Ovary (tissue), 3 donors: Measurements from ENCODE around the gene SLC16A3.

ENCODE experiments used
- EP300 ChIP-seq: sonication (generic); formaldehyde crosslinking; IDR thresholded peaks from one replicate; pipeline ENCODE4 v1.6.1; 2017; ENCODE audit warnings: antibody characterized with exemption
- POLR2A ChIP-seq: fragments of 450-650 bp; IDR thresholded peaks from one replicate; pipeline ENCODE4 v1.6.1; 2017; ENCODE audit warnings: antibody characterized with exemption, mild to moderate bottlenecking, moderate library complexity
- TF ChIP-seq, protein P1 (sequence below), 3 donors: fragments of 450-650 bp in 2 of 3; fragments of 200-600 bp in 1 of 3; IDR thresholded peaks; one replicate each; pipeline versions ENCODE4 v1.5.1 to v1.8.0; 2016 to 2022; ENCODE audit warnings: antibody characterized with exemption in 3 of 3, mild to moderate bottlenecking in 1 of 3
- donor health status: DM: no; HTN: no; CAD: no.

DNA sequence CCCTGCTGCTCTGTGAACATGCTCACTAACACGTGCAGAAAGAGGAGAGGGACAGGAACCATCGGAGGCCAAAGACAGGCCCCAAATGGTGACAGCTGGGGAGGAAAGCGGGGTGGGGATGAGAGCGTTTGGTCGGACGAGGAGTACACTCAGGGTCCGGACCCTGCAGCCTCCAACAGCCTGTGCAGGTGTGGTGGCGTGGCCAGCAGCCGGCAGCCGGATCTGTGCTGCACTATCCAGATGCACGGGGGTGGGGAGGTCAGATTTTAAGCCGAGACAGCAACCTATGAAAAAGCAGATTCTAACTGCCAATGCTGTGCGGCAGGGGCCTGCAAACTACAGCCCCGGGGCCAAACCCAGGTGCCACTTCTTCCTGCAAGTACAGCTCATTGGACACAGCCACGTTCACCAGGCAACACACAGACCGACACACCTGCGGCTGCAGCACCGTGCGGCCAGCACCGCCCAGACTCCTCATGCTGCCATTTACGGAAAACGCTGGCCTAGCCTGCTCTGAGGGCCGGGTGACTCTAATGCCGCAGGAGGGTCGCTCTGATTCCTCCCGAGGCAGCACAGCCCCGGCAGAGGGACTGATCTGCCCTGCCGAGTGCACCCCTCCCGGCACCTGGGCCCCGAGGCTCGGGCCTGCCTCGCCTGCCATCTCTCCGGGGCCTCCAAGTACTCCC lies 21.2 kb downstream of the SLC16A3 start:
- TF ChIP-seq, protein P1, sequence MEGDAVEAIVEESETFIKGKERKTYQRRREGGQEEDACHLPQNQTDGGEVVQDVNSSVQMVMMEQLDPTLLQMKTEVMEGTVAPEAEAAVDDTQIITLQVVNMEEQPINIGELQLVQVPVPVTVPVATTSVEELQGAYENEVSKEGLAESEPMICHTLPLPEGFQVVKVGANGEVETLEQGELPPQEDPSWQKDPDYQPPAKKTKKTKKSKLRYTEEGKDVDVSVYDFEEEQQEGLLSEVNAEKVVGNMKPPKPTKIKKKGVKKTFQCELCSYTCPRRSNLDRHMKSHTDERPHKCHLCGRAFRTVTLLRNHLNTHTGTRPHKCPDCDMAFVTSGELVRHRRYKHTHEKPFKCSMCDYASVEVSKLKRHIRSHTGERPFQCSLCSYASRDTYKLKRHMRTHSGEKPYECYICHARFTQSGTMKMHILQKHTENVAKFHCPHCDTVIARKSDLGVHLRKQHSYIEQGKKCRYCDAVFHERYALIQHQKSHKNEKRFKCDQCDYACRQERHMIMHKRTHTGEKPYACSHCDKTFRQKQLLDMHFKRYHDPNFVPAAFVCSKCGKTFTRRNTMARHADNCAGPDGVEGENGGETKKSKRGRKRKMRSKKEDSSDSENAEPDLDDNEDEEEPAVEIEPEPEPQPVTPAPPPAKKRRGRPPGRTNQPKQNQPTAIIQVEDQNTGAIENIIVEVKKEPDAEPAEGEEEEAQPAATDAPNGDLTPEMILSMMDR (IDR thresholded peaks at IDR 0.05) = no peak
- TF ChIP-seq EP300 (no peak), POLR2A (no peak)
